K562 (cell line): ENCODE results near the gene GIMAP8. TPM values are rescaled to one million over a fixed set of nuclear protein-coding genes. Genes with fewer than 3 reads are reported as not detected.

Experiments
- DDX20 ChIP-seq: fragments of 450-650 bp; IDR thresholded peaks from 2 replicates; pipeline ENCODE4 v1.6.1; 2016; ENCODE audit warnings: missing genetic modification characterization, low read depth, mild to moderate bottlenecking, missing compliant biosample characterization, moderate library complexity
- RAD51 ChIP-seq: fragments of 450-650 bp; IDR thresholded peaks from 2 replicates; pipeline ENCODE4 v1.7.1; 2016; ENCODE audit warnings: low read depth, mild to moderate bottlenecking, borderline replicate concordance
- polyA plus RNA-seq, 8 experiments: library from polyadenylated mRNA; depleted of rRNA in 4 of 8; stranded (reverse) in 5 of 8; unstranded in 3 of 8; fragments of >200 nt; fragmentation: Nextera tagmentation in 2 of 8; fragmentation: Illumina TruSeq in 1 of 8; extraction: Ambion mirVana in 2 of 8; extraction: Trizol in 1 of 8; gene quantifications; 2 replicates each; pipeline versions ENCODE4 v1.2.1 to v1.2.3, GENCODE V29; 2011 to 2014; ENCODE audit warnings: inconsistent platforms in 1 of 8, missing spikeins in 1 of 8
- total RNA-seq, 7 experiments: library from RNA; depleted of rRNA in 6 of 7; stranded (reverse); fragments of >200 nt in 6 of 7; fragmentation: Illumina TruSeq in 2 of 7; extraction: Trizol in 2 of 7; gene quantifications; 2 replicates each; pipeline versions ENCODE4 v1.2.1 to v1.2.3, GENCODE V29; 2011 to 2021; ENCODE audit warnings: low replicate concordance in 1 of 7
- TF ChIP-seq, protein P1 (sequence below), 2 experiments: IDR thresholded peaks in 1 of 2; conservative IDR thresholded peaks in 1 of 2; 2 replicates each; pipeline ENCODE4 v1.6.1; 2016; ENCODE audit warnings: low read depth in 2 of 2, mild to moderate bottlenecking in 1 of 2, missing compliant biosample characterization in 1 of 2, missing genetic modification characterization in 1 of 2, moderate library complexity in 1 of 2
- TF ChIP-seq, protein P2 (sequence below): sonication (generic); formaldehyde crosslinking; IDR thresholded peaks from 2 replicates; pipeline ENCODE4 v1.8.1; 2023; ENCODE audit warnings: mild to moderate bottlenecking, missing genetic modification reagents
- TF ChIP-seq, protein P3 (sequence below): fragments of 450-650 bp; conservative IDR thresholded peaks from 2 replicates; pipeline ENCODE4 v1.6.1; 2016; ENCODE audit warnings: missing genetic modification characterization, low read depth, mild to moderate bottlenecking, missing compliant biosample characterization, moderate library complexity
- TF ChIP-seq, protein P4 (sequence below): fragments of 450-650 bp; IDR thresholded peaks from 2 replicates; pipeline ENCODE4 v1.6.1; 2016; ENCODE audit warnings: low read depth, mild to moderate bottlenecking, moderate library complexity
- TF ChIP-seq, protein P5 (sequence below): fragments of 200-800 bp; sonication (Bioruptor generic); IDR thresholded peaks from 2 replicates; pipeline ENCODE4 v1.6.1; 2017; ENCODE audit warnings: missing genetic modification characterization, missing compliant biosample characterization
- TF ChIP-seq, protein P6 (sequence below): fragments of 450-650 bp; IDR thresholded peaks from 2 replicates; pipeline ENCODE4 v1.6.1; 2018; ENCODE audit not compliant: partially characterized antibody

The GIMAP8 gene
- total and polyA plus RNA-seq, 9 of the 15 experiments (the other 6 are each of a cell fraction or from before 2014, with no cell fraction given): not detected

DNA sequence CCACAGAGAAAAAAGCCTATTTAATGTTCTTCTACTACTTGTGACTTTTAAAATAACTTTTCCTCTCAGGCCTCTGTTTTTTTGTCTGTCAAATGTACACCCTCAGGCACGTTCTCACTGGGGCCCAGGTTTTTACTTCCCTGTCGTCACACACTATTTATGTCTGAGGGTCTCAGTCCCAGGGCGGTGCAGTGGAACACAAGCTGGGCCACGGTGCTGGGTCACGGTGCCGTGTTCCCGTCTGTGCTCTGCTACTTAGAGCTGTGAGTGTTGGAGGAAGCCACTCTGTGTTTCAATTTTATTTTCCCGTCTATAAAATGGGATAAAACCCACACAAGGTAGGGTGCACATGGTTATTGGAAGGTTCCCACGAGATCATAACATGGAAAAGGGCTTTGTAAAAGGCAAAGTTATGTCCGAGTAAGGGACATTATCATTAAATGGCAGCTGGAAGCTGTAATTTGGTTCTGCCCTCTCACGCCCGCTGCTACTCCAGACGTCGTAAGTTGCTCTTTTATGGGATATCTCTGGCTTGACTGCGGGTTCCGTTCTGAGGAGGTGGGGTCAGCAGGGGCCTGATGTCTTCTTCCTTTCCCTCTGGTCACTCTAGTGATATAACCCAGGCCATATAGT lies 46.1 kb upstream of the GIMAP8 start (continued):
- TF ChIP-seq, protein P1, sequence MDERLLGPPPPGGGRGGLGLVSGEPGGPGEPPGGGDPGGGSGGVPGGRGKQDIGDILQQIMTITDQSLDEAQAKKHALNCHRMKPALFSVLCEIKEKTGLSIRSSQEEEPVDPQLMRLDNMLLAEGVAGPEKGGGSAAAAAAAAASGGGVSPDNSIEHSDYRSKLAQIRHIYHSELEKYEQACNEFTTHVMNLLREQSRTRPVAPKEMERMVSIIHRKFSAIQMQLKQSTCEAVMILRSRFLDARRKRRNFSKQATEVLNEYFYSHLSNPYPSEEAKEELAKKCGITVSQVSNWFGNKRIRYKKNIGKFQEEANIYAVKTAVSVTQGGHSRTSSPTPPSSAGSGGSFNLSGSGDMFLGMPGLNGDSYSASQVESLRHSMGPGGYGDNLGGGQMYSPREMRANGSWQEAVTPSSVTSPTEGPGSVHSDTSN (CRISPR knock-in tag; IDR thresholded peaks at IDR 0.05; ENCODE audit: low read depth): no peak
- TF ChIP-seq, protein P1 (tag; conservative IDR thresholded peaks at IDR 0.05; ENCODE audit: low read depth): no peak
- TF ChIP-seq, protein P2, sequence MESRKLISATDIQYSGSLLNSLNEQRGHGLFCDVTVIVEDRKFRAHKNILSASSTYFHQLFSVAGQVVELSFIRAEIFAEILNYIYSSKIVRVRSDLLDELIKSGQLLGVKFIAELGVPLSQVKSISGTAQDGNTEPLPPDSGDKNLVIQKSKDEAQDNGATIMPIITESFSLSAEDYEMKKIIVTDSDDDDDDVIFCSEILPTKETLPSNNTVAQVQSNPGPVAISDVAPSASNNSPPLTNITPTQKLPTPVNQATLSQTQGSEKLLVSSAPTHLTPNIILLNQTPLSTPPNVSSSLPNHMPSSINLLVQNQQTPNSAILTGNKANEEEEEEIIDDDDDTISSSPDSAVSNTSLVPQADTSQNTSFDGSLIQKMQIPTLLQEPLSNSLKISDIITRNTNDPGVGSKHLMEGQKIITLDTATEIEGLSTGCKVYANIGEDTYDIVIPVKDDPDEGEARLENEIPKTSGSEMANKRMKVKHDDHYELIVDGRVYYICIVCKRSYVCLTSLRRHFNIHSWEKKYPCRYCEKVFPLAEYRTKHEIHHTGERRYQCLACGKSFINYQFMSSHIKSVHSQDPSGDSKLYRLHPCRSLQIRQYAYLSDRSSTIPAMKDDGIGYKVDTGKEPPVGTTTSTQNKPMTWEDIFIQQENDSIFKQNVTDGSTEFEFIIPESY (CRISPR knock-in tag): no peak
- TF ChIP-seq, protein P3, sequence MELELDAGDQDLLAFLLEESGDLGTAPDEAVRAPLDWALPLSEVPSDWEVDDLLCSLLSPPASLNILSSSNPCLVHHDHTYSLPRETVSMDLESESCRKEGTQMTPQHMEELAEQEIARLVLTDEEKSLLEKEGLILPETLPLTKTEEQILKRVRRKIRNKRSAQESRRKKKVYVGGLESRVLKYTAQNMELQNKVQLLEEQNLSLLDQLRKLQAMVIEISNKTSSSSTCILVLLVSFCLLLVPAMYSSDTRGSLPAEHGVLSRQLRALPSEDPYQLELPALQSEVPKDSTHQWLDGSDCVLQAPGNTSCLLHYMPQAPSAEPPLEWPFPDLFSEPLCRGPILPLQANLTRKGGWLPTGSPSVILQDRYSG (tag): peak; percentile 69
- TF ChIP-seq, protein P4, sequence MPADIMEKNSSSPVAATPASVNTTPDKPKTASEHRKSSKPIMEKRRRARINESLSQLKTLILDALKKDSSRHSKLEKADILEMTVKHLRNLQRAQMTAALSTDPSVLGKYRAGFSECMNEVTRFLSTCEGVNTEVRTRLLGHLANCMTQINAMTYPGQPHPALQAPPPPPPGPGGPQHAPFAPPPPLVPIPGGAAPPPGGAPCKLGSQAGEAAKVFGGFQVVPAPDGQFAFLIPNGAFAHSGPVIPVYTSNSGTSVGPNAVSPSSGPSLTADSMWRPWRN: no peak
- no peak for TF ChIP-seq RAD51
- TF ChIP-seq DDX20: no peak
- TF ChIP-seq, protein P5, sequence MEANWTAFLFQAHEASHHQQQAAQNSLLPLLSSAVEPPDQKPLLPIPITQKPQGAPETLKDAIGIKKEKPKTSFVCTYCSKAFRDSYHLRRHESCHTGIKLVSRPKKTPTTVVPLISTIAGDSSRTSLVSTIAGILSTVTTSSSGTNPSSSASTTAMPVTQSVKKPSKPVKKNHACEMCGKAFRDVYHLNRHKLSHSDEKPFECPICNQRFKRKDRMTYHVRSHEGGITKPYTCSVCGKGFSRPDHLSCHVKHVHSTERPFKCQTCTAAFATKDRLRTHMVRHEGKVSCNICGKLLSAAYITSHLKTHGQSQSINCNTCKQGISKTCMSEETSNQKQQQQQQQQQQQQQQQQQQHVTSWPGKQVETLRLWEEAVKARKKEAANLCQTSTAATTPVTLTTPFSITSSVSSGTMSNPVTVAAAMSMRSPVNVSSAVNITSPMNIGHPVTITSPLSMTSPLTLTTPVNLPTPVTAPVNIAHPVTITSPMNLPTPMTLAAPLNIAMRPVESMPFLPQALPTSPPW (CRISPR knock-in tag): no peak
- TF ChIP-seq, protein P6, sequence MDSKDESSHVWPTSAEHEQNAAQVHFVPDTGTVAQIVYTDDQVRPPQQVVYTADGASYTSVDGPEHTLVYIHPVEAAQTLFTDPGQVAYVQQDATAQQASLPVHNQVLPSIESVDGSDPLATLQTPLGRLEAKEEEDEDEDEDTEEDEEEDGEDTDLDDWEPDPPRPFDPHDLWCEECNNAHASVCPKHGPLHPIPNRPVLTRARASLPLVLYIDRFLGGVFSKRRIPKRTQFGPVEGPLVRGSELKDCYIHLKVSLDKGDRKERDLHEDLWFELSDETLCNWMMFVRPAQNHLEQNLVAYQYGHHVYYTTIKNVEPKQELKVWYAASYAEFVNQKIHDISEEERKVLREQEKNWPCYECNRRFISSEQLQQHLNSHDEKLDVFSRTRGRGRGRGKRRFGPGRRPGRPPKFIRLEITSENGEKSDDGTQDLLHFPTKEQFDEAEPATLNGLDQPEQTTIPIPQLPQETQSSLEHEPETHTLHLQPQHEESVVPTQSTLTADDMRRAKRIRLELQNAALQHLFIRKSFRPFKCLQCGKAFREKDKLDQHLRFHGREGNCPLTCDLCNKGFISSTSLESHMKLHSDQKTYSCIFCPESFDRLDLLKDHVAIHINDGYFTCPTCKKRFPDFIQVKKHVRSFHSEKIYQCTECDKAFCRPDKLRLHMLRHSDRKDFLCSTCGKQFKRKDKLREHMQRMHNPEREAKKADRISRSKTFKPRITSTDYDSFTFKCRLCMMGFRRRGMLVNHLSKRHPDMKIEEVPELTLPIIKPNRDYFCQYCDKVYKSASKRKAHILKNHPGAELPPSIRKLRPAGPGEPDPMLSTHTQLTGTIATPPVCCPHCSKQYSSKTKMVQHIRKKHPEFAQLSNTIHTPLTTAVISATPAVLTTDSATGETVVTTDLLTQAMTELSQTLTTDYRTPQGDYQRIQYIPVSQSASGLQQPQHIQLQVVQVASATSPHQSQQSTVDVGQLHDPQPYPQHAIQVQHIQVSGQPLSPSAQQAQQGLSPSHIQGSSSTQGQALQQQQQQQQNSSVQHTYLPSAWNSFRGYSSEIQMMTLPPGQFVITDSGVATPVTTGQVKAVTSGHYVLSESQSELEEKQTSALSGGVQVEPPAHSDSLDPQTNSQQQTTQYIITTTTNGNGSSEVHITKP: peak; percentile 79
